NCI-H82 treated with DMSO at 0.1 percent for 48 hours (cell line): ENCODE measurements around the gene TMEM52.
A peak's percentile ranks its signal among the peaks of the same experiment; 100 is the strongest.

ENCODE experiments used
- DNase-seq: peaks from one replicate; lab custom pipeline; 2025; ENCODE audit not compliant: unreplicated experiment; lab: John Stamatoyannopoulos, UW

Gene TMEM52

DNA sequence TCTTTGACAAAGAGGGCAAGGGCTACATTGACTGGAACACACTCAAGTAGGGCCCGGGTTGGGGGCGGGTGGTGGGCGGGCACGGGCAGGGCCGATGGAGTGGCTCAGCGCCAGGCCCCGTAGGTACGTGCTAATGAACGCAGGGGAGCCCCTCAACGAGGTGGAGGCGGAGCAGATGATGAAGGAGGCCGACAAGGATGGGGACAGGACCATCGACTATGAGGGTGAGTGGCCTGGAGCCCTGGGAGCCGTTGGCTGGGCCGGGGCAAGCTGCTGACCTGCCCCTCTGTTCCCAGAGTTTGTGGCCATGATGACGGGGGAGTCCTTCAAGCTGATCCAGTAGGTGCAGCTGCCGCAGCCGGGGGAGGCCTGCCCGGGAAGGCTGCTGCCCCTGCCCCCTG is 2.2 kb downstream of the TMEM52 start:
- no peak for DNase-seq

DNA sequence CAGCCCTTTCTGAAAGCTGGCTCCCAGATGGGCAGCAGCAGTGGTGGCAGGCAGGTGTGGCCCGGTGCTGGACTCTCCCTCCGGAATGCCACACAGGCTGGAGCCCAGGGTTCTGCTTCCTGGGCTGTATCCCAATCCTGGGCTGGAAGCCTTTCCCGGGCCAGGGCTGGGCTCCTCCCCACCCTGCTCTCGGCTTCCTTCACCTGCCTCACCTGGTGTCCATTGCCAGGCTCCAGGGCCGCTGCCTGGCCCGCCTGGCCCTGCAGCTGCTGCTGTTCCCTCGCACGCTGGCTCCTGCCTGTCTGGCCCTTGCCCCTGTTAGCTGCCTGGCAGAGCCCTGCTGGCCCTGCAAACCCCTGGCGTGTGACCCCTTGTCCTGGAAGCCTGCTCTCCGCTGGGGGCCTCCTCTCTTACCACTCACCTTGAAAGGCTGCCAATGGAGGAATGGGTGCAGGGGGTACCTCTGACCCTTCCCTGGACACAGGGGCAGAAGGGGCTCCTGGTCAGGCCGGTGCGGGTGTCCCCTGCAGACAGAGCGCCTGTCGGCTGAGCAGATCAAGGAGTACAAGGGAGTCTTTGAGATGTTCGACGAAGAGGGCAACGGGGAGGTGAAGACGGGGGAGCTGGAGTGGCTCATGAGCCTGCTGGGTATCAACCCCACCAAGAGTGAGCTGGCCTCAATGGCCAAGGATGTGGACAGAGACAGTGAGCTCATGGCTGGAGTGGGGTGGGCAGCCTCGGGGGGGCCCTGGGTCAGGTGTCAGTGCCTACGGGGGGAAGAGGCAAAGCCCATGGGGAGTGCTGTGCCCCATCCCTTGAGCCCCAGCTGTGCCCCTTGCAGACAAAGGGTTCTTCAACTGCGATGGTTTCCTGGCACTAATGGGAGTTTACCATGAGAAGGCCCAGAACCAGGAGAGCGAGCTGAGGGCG is 2.9 kb downstream of the TMEM52 start:
- no peak for DNase-seq

DNA sequence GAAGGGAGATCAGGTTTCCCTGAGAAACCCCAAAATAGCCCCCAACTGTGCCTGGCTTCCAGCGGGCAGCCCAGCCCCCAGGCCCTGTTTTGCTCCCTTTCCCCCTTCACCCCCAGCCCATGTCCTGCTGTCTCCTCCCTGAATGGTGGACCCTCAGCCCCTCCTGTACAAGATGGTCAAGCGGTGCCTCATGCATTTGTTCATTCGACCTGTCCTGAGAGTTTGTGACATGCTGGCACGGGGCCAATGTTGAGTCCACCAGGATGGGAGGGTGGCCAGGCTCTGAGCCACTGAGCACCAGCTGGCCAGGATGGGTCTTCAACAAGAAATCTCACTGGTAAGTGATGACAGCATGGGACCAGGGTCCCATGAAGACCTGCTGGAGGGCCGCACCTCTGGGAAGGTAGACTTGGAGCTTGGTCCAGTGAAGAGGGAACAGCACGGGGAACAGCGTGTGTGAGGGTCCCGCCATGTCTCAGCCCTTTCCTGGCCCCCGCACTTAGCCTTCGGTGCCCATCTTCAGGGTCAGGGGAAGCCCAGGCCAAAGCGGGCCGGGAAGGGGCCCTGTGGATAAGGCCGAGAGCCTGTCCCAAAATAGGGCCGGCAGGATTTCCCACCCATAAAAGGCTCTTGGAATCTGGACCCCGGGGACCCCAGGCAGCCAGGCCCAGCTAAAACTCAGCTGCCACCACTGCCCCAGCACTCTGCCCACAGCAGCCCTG is 3.9 kb downstream of the TMEM52 start, which contains the start of gene CALML6:
CALML6 (plus strand) TSS at position 290 of the 722 bp plus-strand sequence; CDS start at position 311, 21 bp downstream.
- no peak for DNase-seq

GRCh38 chr1:1914101-1914970 is 4.7 kb downstream of the TMEM52 start:
- DNase-seq = no peak

DNA sequence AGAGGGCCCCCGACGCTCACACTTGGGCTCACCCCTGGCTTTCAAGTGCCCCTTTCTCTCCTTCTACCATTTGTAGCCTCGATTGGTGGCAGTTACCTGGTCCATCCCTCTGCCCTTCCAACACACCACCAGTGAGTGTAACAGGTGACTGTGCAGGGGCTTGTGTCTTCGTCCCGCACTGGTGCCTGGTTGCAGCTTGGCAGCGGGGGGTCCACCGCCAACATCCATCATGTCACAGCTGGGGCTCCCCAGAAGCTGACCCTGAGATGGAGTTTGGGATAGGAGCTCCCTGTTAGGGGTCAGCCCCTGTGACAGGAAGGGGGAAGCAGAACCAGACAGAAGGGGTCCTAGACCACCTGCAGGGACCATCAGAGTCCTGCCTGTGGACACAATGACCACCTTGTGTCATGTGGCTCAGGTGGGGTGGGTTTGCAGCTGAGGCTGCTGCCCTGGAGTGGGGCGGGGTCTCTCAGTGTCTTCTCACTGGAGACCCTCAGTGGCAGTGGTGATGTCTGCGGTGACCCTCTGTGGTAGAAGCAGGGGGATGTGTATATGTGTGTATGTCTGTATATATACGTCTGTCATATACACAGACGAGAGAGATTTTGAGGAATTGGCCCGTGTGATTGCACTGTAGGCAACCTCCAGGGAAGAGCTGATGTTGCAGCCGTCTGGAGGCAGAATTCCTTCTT is 7.6 kb downstream of the TMEM52 start:
- DNase-seq = no peak

DNA sequence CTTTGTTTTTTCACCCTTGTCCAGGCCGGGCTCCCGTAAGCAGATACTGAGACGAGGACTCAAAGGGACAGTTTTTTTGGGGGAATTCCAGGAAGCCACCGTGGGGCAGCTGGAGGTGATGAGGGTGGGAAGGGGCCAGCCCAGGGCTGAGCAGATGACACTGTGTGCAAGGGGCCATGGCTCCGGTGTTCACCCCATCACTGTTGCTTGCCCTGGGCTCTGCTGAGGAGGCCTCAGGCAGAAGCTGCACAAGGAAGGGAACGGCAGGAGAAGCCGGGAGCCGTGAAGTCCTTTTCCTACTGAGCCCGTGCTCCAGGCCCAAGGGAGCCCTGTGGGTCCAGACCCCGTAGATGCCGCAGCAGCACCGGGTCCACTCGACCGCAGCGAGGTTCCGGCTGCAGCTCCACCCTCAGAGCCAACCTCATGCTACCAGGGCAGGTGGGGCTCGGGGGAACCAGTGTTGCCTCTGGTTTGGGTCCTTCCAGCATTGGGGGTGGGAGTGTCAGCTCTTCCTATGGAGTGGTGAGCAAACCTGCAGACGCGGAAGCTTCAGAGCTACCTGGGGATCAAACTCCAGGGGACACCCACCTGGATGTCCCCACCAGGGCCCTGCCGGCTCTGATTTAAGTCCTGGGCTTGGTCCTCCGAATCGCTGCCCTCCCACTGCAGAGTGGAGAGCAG is 8.3 kb downstream of the TMEM52 start:
- DNase-seq = no peak

DNA sequence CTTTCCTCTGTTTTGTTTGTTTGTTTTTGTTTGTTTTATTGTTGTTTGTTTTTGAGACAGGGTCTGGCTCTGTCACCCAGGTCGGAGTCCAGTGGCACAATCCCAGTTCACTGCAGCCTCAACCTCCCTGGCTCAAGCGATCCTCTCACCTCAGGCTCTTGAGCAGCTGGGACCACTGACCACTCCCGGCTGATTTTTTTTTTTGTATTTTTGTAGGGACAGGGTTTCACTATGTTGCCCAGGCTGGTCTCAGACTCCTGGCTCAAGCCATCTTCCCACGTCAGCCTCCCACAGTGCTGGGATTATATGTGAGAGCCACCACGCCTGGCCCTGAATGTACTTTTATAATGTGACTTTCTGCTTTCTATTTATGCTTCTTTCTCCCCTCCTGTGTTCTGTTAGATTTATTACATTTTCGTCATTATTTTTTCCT is 9.0 kb downstream of the TMEM52 start:
- DNase-seq = no peak

GRCh38 chr1:1908506-1908791 is 10.6 kb downstream of the TMEM52 start:
- no peak for DNase-seq

DNA sequence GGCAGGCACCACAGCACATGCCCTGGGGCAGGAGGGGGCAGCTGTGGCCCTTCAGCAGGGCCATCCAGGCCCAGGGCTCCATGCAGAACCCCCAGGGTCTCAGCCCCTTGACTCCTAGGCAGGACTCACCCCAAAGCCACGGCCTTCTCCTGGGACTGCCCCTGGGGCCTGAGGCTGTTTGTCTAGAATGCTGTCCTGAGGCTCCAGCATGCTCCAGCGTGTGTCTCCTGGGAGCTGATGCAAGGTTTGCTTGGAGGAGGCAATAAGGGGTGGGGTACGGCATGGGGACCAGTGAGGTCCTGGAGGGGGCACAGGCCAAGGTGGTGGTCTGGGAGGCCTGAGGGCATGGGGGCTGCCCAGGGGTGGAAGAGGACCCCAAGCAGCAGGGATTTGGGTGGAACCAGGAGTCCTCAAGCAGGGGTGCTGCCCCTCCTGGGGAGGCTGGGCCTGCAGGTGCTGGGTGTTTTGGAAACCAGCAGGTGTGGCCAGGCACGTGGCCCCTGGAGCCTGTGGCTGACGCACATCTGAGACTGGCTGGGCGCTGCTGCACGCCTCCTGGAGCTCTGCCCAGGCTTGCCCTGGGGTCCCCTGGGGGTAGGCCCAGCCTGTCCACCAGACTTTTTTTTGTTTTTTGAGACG is 11.9 kb downstream of the TMEM52 start:
- DNase-seq = no peak

- DNase-seq = peak; percentile 87
Measured at GRCh38 chr1:1906185-1907097, 12.6 kb downstream of the TMEM52 start.

DNA sequence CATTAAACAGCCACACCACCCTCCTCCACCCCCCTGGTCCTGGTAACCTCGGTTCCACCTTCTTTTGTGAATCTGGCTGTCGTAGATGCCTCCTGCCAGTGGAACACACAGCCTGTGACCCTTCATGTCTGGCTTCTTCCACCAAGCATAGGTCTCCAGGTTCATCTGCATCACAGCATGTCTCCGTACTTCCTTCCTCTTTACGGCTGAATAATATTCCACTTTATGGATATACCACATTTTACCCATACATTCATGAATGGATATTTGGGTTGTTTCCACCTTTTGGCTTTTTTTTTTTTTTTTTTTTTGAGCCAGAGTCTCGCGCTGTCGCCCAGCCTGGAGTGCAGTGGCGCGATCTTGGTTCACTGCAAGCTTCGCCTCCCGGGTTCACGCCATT is 15.9 kb downstream of the TMEM52 start:
- no peak for DNase-seq

GRCh38 chr1:1901641-1902294 is 17.3 kb downstream of the TMEM52 start:
- DNase-seq = no peak

GRCh38 chr1:1900883-1901640 is 18.0 kb downstream of the TMEM52 start:
- no peak for DNase-seq

DNA sequence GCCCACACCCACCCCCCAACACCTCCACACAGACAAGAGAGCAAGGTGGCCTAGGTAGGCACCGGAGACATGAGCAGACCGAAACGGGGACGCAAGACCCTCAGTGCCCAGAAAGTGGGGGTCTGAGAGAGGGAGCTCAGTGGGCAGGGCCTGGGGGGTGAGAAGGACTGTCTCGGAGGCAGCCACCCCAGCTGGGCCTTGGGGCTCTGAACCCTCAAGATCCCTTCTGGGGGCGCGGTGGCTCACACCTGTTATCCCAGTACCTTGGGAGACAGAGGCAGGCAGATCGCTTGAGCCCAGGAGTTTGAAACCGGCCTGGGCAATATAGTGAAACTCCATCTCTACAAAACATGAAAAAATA is 19.1 kb downstream of the TMEM52 start:
- no peak for DNase-seq

- DNase-seq = no peak
Measured at GRCh38 chr1:1899266-1899966, 19.7 kb downstream of the TMEM52 start.

GRCh38 chr1:1898246-1898933 is 20.7 kb downstream of the TMEM52 start:
- no peak for DNase-seq
